IPS-18a (cell line): ENCODE results near the gene HS6ST1.
"Not testable (repeated sequence)": the region's sequence is repeated elsewhere in the genome, so short reads cannot be mapped to it uniquely, and the experiment has no call there.

Source experiments
- H3K27ac ChIP-seq: one replicate; pipeline ENCODE4 v1.5.1; 2013; ENCODE audit warnings: low read length
- H3K27me3 ChIP-seq: one replicate; pipeline ENCODE4 v1.6.1; 2013; ENCODE audit warnings: mild to moderate bottlenecking, low read length; ENCODE audit not compliant: control insufficient read depth, insufficient read depth
- H3K36me3 ChIP-seq: one replicate; pipeline ENCODE4 v1.6.1; 2013; ENCODE audit warnings: low read depth, low read length; ENCODE audit not compliant: control insufficient read depth
- H3K4me1 ChIP-seq: one replicate; pipeline ENCODE4 v1.6.1; 2013; ENCODE audit warnings: low read depth, low read length; ENCODE audit not compliant: control insufficient read depth
- H3K4me3 ChIP-seq: one replicate; pipeline ENCODE4 v1.5.1; 2013; ENCODE audit warnings: low read length
- H3K9ac ChIP-seq: one replicate; pipeline ENCODE4 v1.6.1; 2013; ENCODE audit warnings: mild to moderate bottlenecking, low read length, moderate library complexity
- H3K9me3 ChIP-seq: one replicate; pipeline ENCODE4 v1.6.1; 2013; ENCODE audit warnings: low read depth, low read length; ENCODE audit not compliant: control insufficient read depth

HS6ST1 gene

DNA sequence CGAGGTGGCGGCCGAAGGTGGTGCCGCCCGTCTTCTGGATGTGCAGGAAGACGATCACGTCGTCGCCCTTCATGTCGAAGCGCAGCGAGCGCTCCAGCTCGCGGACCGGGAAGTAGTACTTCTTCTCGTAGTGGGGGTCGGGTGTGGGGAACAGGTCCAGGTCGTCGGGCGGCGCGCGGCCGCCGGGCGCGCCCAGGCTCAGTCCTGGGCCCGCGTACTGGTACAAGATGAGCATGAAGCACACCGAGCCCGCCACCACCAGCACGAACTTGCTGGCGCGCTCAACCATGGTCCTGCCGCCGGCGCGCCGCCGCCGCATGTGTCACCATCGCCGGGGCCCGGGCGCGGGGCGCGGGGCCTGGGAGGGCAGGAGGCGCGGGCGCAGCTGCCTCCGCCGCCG is 423 bp downstream of the HS6ST1 start:
- H3K27me3 ChIP-seq: peaks cover 25% of the 10 kb centered on the region
- peak overlapping the region; percentile 73 for H3K4me3 ChIP-seq
- H3K9ac ChIP-seq, H3K9me3 ChIP-seq, H3K36me3 ChIP-seq, H3K27ac ChIP-seq: not testable (repeated sequence)
- peaks cover 30% of the 10 kb centered on the region for H3K4me1 ChIP-seq

DNA sequence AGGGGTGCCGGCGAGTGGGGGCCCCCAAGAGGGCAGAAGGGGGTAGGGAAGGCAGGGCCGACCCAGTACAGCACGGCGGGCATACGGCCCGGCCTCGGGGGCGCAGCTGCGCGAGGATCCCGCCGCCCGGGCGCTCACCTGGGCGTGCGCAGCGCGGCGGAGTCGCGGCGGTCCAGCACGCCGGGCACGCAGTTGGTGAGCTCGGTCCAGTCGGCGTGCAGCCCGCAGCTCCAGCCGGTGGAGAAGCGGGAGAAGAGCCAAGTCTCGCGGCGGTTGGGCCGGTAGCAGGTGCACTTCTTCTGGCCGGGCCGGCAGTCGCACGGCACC is 806 bp downstream of the HS6ST1 start:
- not testable (repeated sequence) for H3K27ac ChIP-seq, H3K9me3 ChIP-seq, H3K36me3 ChIP-seq
- H3K9ac ChIP-seq: peak overlapping the region; percentile 70
- H3K4me3 ChIP-seq: peak overlapping the region; percentile 73
- H3K27me3 ChIP-seq: peaks cover 25% of the 10 kb centered on the region
- H3K4me1 ChIP-seq: peaks cover 29% of the 10 kb centered on the region

DNA sequence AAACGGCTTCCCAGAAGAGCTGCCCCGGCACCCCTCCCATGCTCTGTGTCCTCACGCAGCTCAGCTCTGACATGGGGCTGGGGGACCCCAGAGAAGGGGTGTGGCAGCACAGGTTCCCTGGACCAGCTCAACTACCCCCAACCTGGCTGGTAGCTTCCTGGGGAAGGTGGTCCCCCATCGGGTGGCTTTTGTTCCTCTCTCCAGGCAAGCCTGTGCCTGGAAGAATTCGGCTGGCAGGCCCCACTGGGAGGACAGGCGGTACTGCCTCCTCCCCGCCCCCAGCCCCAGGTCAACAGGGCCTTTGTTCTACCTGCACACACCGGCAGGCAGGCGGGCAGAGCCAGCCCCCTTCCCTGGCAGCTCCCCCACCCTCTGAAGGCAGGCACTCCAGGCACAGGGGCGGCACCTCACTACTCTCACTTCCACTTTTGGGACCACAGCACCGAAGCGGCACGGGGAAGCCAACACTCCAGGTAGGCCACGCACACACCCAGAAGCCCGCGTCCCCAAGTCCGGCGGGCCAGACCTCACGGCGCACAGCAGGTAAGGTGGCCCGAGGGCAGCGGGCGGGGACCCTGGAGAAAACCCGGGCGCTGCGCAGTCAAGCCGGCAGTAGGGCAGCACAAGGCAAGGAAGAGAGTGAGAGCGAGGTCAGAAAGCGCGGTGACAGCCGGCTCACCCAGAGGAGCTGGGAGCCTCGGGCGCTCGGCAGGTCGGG is 1.3 kb downstream of the HS6ST1 start:
- Histone ChIP-seq H3K9me3 (no peaks in the 10 kb centered on the region), H3K9ac (peak overlapping the region; percentile 70), H3K4me1 (peaks cover 26% of the 10 kb centered on the region), H3K27me3 (peaks cover 25% of the 10 kb centered on the region), H3K4me3 (peak overlapping the region; percentile 73), H3K36me3 (peaks cover 4% of the 10 kb centered on the region), H3K27ac (no peak overlapping the region)

DNA sequence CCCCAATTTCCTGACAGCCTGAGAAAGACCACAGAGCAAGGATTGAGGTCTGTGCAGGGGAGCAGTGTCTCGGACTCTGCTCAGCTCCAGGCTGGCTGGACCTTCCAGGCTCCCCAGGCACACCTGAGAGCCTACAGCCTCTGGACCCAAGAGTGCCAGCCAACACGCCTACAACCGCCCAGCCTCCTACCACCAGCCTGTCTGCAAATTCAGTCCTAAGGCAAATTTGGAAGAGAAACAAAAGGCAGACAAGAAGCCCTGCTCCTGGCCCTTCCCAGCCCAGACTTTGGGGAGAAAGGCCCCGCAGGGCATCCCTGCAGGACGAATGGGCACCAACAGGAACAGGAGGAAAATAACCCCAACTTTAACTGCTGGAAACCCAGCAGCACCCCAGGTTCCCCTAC is 1.9 kb downstream of the HS6ST1 start:
- H3K4me3 ChIP-seq: peak overlapping the region; percentile 73
- peaks cover 25% of the 10 kb centered on the region for H3K27me3 ChIP-seq
- H3K27ac ChIP-seq: no peak overlapping the region
- peak overlapping the region; percentile 70 for H3K9ac ChIP-seq
- H3K4me1 ChIP-seq: peaks cover 26% of the 10 kb centered on the region
- peaks cover 4% of the 10 kb centered on the region for H3K36me3 ChIP-seq
- no peaks in the 10 kb centered on the region for H3K9me3 ChIP-seq

DNA sequence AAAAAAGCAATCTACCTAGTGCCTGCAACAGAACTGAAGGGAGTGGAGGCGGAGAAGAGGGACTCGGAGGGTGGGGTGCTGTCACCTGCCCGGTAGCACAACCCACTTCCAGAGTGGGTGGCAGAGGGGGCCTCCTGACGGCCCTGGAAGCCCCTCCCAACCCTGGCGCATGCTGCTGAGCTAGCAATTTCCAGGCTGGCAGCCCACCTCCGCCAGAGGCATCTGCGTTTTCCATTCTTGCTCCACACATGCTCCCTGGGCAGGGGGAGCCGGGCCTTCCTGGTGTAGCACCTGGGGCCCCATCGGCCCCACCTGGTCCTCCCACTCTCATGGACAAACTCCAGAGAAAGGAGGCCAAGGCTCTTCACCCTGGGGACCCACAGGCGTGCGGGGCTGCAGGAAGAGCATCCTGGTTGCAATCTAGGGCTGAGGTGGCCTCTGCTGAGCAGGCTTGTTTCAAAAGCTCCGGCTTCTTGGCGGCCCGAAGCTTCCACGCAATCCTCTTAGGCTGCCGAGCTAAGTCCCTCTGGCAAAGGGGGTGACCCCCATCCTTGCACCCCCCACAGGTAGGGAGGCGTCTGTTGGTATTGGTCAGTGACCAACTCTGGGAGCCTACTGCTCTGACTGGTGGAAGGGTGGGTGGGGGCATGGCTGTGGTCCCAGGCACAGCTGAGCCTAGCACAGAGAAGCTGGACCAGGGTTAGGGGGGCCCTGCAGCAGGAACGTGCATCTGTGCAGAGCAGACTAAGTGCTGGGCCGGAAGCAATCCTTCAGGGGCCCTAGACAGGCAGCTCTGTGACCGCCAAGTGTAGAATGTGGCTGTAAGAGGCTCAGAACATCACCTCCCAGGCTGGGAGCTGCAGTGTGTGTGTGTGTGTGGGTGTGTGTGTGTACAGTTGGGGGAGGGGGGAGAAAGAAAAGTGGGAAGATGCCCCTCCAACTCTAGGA is 2.6 kb downstream of the HS6ST1 start:
- Histone ChIP-seq H3K36me3 (peaks cover 4% of the 10 kb centered on the region), H3K27ac (no peak overlapping the region), H3K4me1 (peaks cover 20% of the 10 kb centered on the region), H3K9ac (no peak overlapping the region), H3K27me3 (peaks cover 19% of the 10 kb centered on the region), H3K9me3 (no peaks in the 10 kb centered on the region), H3K4me3 (peak overlapping the region; percentile 73)

DNA sequence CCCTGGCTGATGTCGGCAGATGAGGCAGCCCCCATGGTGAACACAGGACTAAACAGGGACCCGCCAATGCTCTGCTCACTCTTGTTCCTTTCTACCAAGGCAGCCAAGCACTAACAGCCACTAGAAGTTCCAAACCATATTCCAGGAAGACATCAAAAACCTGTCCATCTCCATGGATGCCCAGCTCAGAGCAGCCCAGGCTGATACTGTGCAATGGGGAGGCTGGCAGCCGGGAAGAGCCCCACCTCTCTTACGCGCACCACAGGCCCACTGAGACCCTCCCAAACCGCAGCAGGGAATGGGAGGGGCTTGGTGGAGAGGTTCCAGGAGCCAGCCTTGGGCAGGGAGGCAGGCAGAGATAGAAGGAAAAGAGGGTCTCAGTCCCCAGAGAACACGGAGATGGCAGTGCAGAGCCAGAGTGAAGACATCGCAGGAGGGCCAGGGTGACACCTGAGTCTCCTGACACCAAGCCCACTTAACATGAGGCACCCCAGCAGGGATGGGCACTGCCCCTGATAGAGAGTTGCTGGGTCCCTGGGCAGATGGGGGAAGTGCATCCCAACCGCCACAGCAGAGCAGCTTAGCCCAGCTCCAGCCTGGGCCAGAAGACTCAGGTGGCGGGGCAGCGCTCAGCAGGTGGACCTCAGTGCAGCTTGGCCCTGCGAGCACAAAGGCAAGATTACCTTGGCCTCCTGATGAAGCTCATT is 3.4 kb downstream of the HS6ST1 start:
- Histone ChIP-seq H3K4me1 (peaks cover 20% of the 10 kb centered on the region), H3K27me3 (peaks cover 11% of the 10 kb centered on the region), H3K9me3 (no peaks in the 10 kb centered on the region), H3K27ac (no peak overlapping the region), H3K9ac (no peak overlapping the region), H3K36me3 (peaks cover 4% of the 10 kb centered on the region), H3K4me3 (no peak overlapping the region)

DNA sequence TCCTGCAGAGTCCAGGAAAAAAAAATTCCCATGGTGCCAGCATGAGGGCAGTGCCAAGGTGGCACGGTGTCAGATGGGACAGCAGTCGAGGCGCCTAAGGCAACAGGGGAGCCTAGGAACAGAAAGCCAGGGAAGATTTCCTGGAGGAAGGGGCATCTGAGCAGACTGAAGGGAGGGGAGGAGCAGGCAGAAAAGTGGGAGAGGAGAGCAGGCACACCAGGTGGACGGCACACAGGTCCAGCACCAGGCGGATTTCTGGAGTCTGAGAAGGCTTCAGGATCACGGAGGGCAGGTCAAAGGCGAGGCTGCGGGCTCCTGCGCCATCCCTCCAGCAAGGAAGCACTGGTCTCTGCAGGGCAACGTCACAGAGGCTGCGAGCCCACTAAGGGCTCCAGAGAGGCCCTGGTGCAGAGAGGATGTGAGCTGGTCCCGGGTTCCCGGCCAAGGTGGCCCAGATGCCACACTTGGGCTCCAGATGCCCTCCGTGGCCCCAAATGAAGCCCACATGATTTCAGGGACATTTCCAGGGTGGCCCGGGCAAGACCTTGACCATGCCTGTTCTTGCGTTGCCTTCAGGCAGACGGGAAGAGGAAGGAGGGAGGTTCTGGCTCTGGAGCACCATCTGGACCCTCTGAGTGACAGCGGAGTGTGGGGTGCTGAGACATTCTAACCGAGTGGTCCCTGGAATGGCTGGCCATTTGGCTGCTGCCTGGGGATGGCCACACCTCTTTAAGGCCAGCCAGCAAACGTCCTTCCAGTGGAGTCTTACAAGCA is 4.1 kb downstream of the HS6ST1 start:
- Histone ChIP-seq H3K27ac (no peak overlapping the region), H3K4me1 (peaks cover 20% of the 10 kb centered on the region), H3K4me3 (no peak overlapping the region), H3K27me3 (peaks cover 4% of the 10 kb centered on the region), H3K9ac (no peak overlapping the region), H3K36me3 (peaks cover 4% of the 10 kb centered on the region), H3K9me3 (no peaks in the 10 kb centered on the region)

DNA sequence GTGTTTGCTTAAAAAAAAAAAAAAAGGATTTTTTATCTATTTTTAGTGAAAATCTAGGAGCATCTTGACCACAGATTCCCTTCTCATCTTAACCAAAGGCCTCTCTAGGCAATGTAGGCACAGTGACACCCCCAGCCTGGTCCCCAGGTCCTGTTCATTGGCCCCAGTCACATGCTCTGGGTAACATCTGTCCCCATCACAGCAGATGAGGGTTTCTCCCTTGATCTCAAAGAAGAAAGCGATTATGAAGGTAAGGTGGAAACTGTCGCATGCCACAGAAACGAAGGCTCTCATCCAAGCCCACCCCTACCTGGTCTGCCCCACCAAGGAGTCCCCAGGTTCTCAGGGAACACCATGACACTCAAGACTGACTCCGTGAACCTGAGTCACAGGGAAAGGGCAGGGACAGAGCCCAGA is 4.7 kb downstream of the HS6ST1 start:
- H3K27me3 ChIP-seq: no peaks in the 10 kb centered on the region
- peaks cover 4% of the 10 kb centered on the region for H3K36me3 ChIP-seq
- H3K27ac ChIP-seq: no peak overlapping the region
- no peak overlapping the region for H3K4me3 ChIP-seq
- no peaks in the 10 kb centered on the region for H3K9me3 ChIP-seq
- peaks cover 17% of the 10 kb centered on the region for H3K4me1 ChIP-seq
- no peak overlapping the region for H3K9ac ChIP-seq

DNA sequence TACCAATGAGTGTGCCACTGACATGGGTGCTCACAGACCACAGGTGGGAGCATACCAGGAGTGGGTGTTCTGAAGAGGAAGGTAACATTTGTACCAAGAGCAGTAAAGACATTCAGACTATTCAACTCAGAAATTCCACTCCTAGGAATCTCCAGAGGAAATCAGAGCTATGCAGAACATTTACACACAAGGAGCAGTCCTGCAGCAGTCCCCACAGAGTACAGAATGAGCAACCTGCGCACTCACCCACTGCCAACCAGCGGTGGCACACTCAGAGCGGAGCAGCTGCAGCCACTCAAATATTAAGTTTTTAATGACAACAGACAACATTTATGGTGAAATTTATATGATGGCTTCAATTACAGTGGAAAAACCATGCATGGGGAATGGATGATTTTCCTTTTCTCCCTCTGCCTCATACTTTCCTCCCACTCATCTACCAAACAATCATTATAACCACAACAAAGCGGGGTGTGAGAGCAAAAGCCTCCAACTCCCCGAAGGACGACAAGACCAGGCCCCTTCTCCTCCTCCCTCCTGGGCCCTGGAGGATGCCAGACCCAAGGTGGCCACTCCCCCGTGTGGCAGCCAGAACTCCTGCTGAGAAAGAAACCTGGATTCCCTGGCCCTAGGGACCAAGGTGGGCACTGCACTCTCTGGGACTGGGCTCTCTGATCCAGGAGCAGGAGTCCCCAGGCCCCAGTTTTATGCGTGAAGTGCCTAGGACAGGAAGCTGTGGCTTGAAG is 5.4 kb downstream of the HS6ST1 start:
- H3K36me3 ChIP-seq: peaks cover 4% of the 10 kb centered on the region
- H3K4me3 ChIP-seq: no peak overlapping the region
- no peaks in the 10 kb centered on the region for H3K27me3 ChIP-seq
- H3K9ac ChIP-seq: no peak overlapping the region
- no peaks in the 10 kb centered on the region for H3K9me3 ChIP-seq
- H3K27ac ChIP-seq: no peak overlapping the region
- H3K4me1 ChIP-seq: peaks cover 17% of the 10 kb centered on the region

DNA sequence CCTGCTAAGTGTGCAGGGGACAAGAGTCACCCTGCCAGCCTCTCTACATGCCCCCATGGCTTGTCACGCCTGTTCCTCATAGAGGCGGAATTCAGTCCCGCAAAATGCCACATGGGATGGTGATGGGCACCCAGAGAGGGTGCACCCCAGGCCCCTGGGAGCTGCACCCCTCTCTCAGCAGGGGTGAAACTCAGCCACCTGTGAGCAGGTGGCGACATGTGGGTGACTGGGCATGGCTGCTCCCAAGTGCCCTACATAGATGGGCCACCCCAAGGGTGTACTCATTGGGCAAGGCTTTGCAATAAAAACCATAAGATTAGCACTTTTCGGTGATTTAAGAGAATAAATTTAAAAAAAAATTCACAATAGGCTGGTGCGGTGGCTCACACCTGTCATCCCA is 6.3 kb downstream of the HS6ST1 start:
- no peaks in the 10 kb centered on the region for H3K27me3 ChIP-seq
- H3K4me1 ChIP-seq: peaks cover 17% of the 10 kb centered on the region
- H3K36me3 ChIP-seq: peaks cover 4% of the 10 kb centered on the region
- H3K9ac ChIP-seq: no peak overlapping the region
- no peaks in the 10 kb centered on the region for H3K9me3 ChIP-seq
- no peak overlapping the region for H3K4me3 ChIP-seq
- H3K27ac ChIP-seq: no peak overlapping the region
